BLaER1 (cell line): ENCODE results near the gene PLEKHA7.
"Not testable (repeated sequence)": the region's sequence is repeated elsewhere in the genome, so short reads cannot be mapped to it uniquely, and the experiment has no call there.

Source experiments
- H3K27ac ChIP-seq: shearing (Covaris generic); formaldehyde crosslinking; 2 replicates; pipeline ENCODE4 v1.8.1; 2022
- H3K27me3 ChIP-seq: shearing (Covaris generic); formaldehyde crosslinking; 2 replicates; pipeline ENCODE4 v1.8.1; 2022
- H3K36me3 ChIP-seq: shearing (Covaris generic); formaldehyde crosslinking; 2 replicates; pipeline ENCODE4 v1.8.1; 2022
- H3K4me1 ChIP-seq: shearing (Covaris generic); formaldehyde crosslinking; 2 replicates; pipeline ENCODE4 v1.8.1; 2022
- H3K4me2 ChIP-seq: shearing (Covaris generic); formaldehyde crosslinking; 2 replicates; pipeline ENCODE4 v1.8.1; 2022
- H3K4me3 ChIP-seq: shearing (Covaris generic); formaldehyde crosslinking; 2 replicates; pipeline ENCODE4 v1.8.1; 2022
- H3K9ac ChIP-seq: shearing (Covaris generic); formaldehyde crosslinking; 2 replicates; pipeline ENCODE4 v1.8.1; 2022
- H3K9me3 ChIP-seq: shearing (Covaris generic); formaldehyde crosslinking; 2 replicates; pipeline ENCODE4 v1.8.1; 2022
- H4K20me1 ChIP-seq: shearing (Covaris generic); formaldehyde crosslinking; 2 replicates; pipeline ENCODE4 v1.8.1; 2022
- Cebpa-rat ChIP-seq: shearing (Covaris generic); IDR thresholded peaks from 2 replicates; pipeline ENCODE4 v1.8.1; 2022

Gene PLEKHA7, protein sequence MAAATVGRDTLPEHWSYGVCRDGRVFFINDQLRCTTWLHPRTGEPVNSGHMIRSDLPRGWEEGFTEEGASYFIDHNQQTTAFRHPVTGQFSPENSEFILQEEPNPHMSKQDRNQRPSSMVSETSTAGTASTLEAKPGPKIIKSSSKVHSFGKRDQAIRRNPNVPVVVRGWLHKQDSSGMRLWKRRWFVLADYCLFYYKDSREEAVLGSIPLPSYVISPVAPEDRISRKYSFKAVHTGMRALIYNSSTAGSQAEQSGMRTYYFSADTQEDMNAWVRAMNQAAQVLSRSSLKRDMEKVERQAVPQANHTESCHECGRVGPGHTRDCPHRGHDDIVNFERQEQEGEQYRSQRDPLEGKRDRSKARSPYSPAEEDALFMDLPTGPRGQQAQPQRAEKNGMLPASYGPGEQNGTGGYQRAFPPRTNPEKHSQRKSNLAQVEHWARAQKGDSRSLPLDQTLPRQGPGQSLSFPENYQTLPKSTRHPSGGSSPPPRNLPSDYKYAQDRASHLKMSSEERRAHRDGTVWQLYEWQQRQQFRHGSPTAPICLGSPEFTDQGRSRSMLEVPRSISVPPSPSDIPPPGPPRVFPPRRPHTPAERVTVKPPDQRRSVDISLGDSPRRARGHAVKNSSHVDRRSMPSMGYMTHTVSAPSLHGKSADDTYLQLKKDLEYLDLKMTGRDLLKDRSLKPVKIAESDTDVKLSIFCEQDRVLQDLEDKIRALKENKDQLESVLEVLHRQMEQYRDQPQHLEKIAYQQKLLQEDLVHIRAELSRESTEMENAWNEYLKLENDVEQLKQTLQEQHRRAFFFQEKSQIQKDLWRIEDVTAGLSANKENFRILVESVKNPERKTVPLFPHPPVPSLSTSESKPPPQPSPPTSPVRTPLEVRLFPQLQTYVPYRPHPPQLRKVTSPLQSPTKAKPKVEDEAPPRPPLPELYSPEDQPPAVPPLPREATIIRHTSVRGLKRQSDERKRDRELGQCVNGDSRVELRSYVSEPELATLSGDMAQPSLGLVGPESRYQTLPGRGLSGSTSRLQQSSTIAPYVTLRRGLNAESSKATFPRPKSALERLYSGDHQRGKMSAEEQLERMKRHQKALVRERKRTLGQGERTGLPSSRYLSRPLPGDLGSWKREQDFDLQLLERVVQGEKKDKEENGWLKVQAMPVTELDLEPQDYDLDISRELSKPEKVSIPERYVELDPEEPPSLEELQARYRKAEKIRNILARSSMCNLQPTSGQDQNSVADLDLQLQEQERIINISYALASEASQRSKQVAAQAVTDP

DNA sequence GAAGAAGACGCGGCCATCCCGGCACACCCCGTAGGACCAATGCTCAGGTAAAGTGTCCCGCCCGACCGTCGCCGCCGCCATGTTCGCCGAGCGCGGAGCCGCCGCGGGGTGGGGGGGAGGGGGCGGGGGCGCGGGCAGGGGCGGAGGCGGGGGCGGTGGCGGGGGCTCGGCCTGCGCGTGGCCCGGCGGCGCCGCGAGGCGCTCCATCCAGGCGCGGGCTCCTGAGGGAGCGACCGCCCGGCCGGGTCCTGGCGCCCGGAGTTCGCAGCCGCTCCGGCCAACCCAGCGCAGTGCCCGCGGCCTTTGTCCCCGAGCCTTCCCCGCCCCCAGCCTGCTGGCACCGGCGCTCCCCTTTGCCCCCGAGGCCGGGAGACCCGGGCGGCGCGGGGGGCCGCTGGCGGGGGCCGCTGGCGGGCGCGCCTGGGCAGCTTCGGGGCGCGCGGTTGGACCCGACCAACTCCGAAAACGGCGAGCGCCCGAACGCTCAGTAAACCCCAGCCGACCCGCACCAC is at the start of gene PLEKHA7:
PLEKHA7 (minus strand) TSS at position 94 of the 512 bp plus-strand sequence; CDS start at position 81, 13 bp downstream.
- Histone ChIP-seq H3K4me3 (peak within 1 kb of the TSS; percentile 69), H3K36me3 (no peaks in the 10 kb centered on the region), H4K20me1 (peaks cover 22% of the 10 kb centered on the region; the same call in 1 of the 2 replicates), H3K27ac (no peak within 1 kb of the TSS), H3K9me3 (peaks cover 6% of the 10 kb centered on the region; the same call in 1 of the 2 replicates), H3K4me2 (peak within 1 kb of the TSS; percentile 96), H3K27me3 (peaks cover 71% of the 10 kb centered on the region), H3K4me1 (peaks cover 6% of the 10 kb centered on the region), H3K9ac (no peak within 1 kb of the TSS)
- no peak for TF ChIP-seq Cebpa-rat

DNA sequence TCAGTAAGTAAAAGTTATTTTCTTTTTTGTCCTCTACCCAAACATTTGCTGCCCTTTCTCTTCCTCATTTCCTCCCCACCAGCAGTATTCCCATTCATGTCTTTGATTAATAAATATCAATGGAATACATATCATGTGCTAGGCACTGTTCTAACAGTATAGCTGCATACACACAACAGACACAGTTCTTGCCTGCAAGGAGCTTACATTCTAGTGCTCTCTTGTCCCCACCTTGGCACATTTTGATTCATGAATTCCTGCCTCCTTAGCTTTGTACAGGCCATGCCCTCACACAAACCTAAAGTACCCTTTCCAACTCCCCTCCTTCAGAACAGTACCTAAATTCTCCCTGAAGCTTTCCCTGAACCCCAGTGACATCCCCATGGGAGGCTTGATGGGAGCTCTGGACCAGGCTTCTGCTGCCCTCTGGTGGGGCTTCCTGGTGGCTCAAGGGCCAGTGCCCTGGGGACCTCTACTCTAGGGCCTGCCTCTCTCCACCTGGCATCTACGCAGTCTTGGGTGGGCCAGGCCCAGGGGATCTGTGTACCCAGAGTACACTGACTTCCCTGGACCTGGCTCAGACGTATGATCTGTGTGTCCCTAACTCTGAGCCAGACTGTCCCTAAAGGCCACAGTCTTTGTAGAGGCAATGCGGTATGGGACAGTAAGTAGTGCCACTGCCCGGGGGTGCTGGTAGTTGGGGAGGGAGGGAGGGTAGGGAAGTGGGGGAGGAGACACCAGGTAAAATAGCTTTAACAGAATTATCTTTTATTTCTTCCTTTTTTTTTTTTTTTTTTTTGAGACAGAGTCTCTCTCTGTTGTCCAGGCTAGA is 49.2 kb upstream of the PLEKHA7 start:
- H3K27ac ChIP-seq = no peak overlapping the region
- H3K4me1 ChIP-seq = no peaks in the 10 kb centered on the region

DNA sequence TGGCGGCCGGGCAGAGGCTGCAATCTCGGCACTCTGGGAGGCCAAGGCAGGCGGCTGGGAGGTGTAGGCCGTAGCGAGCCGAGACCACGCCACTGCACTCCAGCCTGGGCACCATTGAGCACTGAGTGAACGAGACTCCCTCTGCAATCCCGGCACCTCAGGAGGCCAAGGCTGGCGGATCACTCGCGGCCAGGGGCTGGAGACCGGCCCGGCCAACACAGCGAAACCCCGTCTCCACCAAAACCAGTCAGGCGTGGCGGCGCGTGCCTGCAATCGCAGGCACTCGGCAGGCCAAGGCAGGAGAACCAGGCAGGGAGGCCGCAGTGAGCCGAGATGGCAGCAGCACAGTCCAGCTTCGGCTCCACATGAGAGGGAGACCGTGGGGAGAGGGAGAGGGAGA is 36.9 kb upstream of the PLEKHA7 start:
- H3K9ac ChIP-seq, H3K27me3 ChIP-seq, H3K27ac ChIP-seq, H3K4me3 ChIP-seq, H3K4me2 ChIP-seq, H3K36me3 ChIP-seq, H3K4me1 ChIP-seq, H4K20me1 ChIP-seq: not testable (repeated sequence)
- peaks cover 12% of the 10 kb centered on the region; the same call in 1 of the 2 replicates for H3K9me3 ChIP-seq

More for the DNA sequence above, 49.2 kb upstream of the PLEKHA7 start:
- Histone ChIP-seq H4K20me1 (no peaks in the 10 kb centered on the region), H3K4me3 (no peak overlapping the region), H3K36me3 (peaks cover 5% of the 10 kb centered on the region; the same call in 1 of the 2 replicates), H3K27me3 (no peaks in the 10 kb centered on the region), H3K4me2 (no peak overlapping the region), H3K9me3 (no peaks in the 10 kb centered on the region), H3K9ac (no peak overlapping the region)
- no peak for TF ChIP-seq Cebpa-rat

GRCh38 chr11:17048491-17048890 is 34.3 kb upstream of the PLEKHA7 start:
- not testable (repeated sequence) for H3K27me3 ChIP-seq, H4K20me1 ChIP-seq

GRCh38 chr11:17046690-17047089 is 32.5 kb upstream of the PLEKHA7 start:
- Histone ChIP-seq H3K27ac (no peak overlapping the region), H3K9me3 (peaks cover 5% of the 10 kb centered on the region; the same call in 1 of the 2 replicates), H3K4me1 (no peaks in the 10 kb centered on the region), H3K4me3 (no peak overlapping the region), H3K27me3 (no peaks in the 10 kb centered on the region), H4K20me1 (no peaks in the 10 kb centered on the region), H3K9ac (no peak overlapping the region), H3K4me2 (no peak overlapping the region), H3K36me3 (no peaks in the 10 kb centered on the region)
- no peak for TF ChIP-seq Cebpa-rat

More at GRCh38 chr11:17048491-17048890, 34.3 kb upstream of the PLEKHA7 start:
- H3K9ac ChIP-seq, H3K27ac ChIP-seq, H3K36me3 ChIP-seq, H3K4me2 ChIP-seq, H3K4me1 ChIP-seq, H3K4me3 ChIP-seq: not testable (repeated sequence)
- H3K9me3 ChIP-seq = peaks cover 12% of the 10 kb centered on the region; the same call in 1 of the 2 replicates

GRCh38 chr11:17036666-17037658 is 22.7 kb upstream of the PLEKHA7 start:
- TF ChIP-seq Cebpa-rat = no peak
- no peaks in the 10 kb centered on the region for H3K36me3 ChIP-seq
- H3K9me3 ChIP-seq = peaks cover 15% of the 10 kb centered on the region
- H3K4me1 ChIP-seq = no peaks in the 10 kb centered on the region
- no peaks in the 10 kb centered on the region for H3K27me3 ChIP-seq
- no peak overlapping the region for H3K4me2 ChIP-seq
- H4K20me1 ChIP-seq = no peaks in the 10 kb centered on the region
- H3K9ac ChIP-seq = no peak overlapping the region
- no peak overlapping the region for H3K27ac ChIP-seq
- H3K4me3 ChIP-seq = no peak overlapping the region

DNA sequence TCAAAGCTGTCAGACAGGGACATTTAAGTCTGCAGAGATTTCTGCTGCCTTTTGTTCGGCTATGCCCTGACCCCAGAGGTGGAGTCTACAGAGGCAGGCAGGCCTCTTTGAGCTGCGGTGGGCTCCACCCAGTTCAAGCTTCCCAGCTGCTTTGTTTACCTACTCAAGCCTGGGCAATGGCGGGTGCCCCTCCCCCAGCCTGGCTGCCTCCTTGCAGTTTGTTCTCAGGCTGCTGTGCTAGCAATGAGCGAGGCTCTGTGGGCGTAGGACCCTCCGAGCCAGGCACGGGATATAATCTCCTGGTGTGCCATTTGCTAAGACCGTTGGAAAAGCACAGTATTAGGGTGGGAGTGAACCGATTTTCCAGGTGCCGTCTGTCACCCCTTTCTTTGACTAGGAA is 19.8 kb upstream of the PLEKHA7 start:
- H3K9me3 ChIP-seq = peaks cover 15% of the 10 kb centered on the region
- H3K36me3 ChIP-seq, H3K27me3 ChIP-seq, H4K20me1 ChIP-seq, H3K4me1 ChIP-seq, H3K27ac ChIP-seq, H3K4me2 ChIP-seq, H3K4me3 ChIP-seq, H3K9ac ChIP-seq: not testable (repeated sequence)

DNA sequence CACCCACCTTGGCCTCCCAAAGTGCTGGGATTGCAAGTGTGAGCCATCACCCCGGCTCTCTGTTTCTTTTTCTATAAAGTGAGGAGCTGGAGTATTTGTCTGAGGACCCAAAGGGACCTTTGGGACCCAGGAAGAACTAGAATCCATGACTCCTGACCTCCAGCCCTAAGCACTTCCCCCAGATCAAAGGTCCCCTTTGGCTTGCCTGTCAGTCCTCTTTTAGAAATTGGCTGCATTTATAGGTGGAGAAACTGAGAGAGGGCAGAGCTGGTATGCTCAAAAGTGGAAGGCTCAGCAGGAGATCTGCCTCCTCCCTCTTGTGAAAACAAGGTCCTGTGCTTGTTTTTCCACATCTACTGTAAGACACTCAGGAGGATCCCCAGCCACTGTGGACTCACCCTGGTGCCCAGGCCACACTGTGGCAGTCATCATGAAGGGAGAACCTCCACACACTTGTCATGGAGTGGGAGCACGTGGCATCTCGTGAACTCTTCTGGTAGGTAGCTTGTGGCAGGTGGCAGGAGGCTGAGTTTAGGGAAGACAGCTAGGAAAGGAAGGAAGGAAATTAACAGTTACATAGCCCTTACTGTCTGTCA is 12.4 kb upstream of the PLEKHA7 start:
- H3K4me3 ChIP-seq = no peak overlapping the region
- no peak overlapping the region for H3K9ac ChIP-seq
- no peak overlapping the region for H3K27ac ChIP-seq
- no peaks in the 10 kb centered on the region for H3K4me1 ChIP-seq
- H3K36me3 ChIP-seq = no peaks in the 10 kb centered on the region
- H3K4me2 ChIP-seq = no peak overlapping the region
- no peaks in the 10 kb centered on the region for H3K27me3 ChIP-seq
- no peaks in the 10 kb centered on the region for H4K20me1 ChIP-seq
- no peaks in the 10 kb centered on the region for H3K9me3 ChIP-seq
- no peak for TF ChIP-seq Cebpa-rat
